NCI-H526 (cell line): ENCODE data around the gene RAB1A.
A peak's percentile ranks its signal among the peaks of the same experiment; 100 is the strongest.

Experiments used
- DNase-seq, 2 experiments: peaks; one replicate each; lab custom pipeline; 2025; lab: John Stamatoyannopoulos, UW

The RAB1A gene

DNA sequence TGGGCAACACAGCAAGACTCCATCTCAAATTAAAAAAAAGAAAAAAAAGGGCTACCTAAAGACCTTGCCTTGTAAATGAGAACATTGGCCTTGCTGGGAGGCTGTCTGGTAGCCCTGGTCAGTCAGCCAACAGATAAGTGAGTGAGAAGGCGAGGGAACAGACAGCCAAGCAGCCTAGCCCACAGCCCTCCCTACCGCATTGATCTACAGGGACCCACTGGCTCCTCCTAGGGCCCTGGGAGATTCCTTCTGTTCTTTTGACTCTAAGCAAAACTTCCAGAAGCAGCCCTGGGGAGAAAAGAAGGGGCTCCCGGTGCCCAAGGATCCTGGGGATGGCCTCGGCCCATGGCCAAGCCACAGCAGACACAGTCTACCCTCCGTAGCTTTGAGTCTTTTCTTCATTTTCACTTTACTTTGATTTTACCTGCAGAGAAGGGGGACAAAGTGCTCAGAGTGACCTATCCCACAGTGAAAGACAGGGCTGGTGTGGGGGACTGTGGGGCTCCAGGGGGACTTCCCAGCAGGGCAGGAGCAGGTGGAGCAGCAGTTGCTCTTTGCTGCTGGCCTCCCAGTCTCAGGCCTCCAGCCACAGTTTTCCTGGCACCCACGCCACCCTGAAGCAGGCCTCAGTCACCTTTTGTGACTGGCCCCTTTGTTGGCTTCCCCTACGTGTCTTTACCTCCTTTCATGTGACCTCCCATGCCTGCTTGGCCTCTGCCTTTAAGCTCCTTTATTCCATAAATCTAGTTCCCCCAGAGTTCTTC, 68.6 kb downstream of the RAB1A start:
- no peak for DNase-seq

DNA sequence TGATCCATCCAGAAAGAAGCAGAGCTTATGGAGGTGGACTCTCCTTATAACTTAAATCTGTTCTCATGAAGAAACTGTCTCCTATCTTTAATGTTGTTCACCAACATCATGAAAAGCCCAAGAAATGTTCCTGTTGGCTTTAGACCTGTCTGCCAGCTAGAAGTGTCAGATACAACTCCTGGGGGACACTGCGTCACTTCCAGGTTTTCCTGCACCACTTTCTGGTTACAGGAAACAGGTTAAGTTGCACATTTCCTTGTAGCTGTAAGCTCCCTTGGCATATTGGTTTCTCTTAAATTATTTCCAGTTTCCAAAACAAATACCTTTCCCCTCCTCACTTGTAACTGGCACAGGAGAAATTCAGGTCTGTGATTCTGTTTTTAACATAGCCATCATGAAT, 70.8 kb downstream of the RAB1A start:
- no peak for DNase-seq

DNA sequence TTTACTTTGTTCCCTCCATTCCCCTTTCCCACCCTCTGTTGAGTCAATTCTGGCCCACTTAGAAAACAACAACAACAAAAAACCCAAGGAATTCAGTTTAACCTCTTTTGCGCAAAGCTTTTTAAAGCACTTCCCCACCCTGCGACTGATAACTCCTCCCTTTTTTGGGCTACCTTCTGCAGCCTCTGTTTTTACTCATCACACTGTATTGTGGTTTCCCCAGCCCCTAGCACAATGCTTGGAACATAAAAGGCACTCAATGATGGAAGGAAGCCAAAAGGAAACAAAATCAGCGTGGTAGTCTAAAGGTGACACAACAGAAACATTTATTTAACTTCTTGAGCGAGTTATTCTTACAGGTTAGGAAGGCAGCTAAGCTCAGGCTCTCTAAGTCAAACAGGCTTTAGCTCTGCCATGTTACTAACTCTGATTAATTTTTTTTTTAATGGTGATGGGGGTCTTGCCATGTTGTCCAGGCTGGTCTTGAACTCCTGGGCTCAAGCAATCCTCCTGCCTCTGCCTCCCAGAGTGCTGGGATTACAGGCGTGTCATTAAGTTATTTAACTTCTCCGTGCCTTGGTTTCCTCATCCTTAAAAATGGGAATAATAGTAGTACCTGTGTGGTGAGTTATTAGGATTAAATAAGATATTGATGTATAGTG, 72.4 kb downstream of the RAB1A start:
- DNase-seq: no peak

DNA sequence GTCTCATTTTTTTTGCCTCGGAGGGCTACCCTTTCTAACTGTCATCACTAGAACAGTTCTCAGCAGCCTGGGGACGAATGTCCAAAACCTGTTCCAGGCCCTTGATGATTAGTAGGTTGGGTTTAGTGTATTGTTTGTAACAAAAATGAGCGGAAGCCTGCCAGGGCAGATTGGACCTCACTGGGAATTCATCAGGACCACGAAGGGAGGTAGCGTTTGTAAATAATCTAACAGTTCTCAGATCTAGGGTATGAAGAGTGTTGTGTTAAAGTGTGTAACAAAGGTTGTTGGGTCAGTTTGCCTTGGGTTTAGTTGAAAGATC, 72.9 kb downstream of the RAB1A start:
- DNase-seq: peak in 1 of 2 experiments; percentile 16

DNA sequence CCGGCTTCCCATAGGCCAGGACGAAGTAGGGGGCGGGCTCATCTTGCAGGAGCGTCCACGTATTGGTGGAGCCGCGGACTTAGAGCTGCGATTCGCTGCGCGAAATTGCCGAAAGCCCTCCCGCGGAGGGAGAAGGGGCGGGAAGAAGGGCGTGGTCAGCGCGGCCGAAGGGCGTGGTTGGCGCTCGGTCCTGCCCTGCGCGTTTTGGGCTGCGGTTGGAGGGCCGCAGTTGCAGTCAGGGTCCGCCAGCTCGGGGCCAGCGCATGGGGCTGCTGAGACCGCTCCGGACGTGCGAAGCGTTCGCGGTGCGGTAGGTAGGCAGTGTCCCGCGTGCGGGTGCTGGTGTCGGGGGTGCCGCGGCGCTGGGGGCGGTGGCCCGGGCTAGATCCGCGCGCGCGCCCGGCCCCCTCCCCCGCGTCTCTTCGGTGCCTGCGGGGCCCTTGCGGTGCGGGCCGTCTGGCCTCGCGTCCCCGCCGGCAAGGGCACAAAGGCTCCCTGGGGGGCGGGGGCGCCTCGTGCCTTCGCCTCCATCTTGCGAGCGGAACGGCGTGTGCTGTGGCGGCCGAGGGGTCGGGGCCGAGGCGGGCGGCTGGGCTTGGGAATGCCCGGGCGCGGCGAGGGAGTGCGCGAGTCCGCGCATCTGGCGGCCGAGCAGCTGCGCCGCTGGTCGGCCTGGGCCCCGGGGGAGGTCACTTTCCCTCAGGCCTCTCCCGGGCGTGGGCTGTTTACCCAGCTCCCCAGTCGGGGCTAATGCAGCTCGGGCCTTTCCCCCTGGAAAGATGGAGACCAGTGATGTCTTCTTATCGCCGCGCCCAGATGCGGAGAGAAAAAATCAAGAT, 73.5 kb downstream of the RAB1A start, which contains the start of gene CEP68:
CEP68 (plus strand) TSS at position 202 of the 839 bp plus-strand sequence. CDS start 13,029 bp downstream, outside the sequence.
- peak; percentile 96 to 98 for DNase-seq

- peak; percentile 69 to 87 for DNase-seq
Observed at GRCh38 chr2:65055422-65056214, 74.3 kb downstream of the RAB1A start.

- DNase-seq: no peak
Observed at GRCh38 chr2:65054749-65055421, 75.0 kb downstream of the RAB1A start.

DNA sequence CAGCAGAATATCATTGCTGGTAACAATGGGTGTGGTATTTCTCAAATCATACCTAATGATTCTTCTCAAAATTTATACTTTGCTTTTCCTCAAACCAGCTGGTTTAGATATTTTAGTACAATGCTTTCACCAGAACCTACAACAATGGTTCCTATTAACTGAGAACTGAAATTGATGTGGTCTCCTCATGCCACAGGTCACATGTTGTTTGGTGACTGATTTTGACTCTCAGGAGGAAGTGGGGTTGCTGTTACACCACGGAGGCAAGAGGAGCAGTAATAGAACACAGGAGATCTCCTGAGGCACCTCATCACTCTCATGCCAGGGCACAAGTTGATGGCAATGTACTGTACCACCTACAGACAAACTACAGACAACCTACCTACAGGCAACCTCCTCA, 76.7 kb downstream of the RAB1A start:
- no peak for DNase-seq

DNA sequence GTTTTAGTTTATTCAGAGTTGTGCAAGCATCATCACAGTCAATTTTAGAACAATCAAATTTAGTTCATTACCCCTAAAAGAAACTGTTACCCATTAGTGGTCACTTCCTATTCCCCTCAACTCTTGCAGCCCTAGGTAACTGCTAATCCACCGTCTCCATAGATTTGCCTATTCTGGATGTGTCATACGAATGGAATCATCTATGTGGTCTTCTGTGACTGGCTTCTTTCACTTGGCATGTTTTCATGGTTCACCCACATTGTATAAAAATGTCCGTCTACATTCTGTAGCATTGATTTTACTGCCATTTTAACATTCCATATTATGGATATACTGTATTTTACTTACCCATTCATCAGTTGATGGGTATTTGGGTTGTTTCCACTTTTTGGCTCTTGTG, 79.0 kb downstream of the RAB1A start:
- no peak for DNase-seq

- DNase-seq: no peak
Observed at GRCh38 chr2:65049010-65049639, 80.8 kb downstream of the RAB1A start.

- DNase-seq: no peak
Observed at GRCh38 chr2:65046633-65047407, 83.1 kb downstream of the RAB1A start.

- DNase-seq: no peak
Observed at GRCh38 chr2:65045651-65046050, 84.3 kb downstream of the RAB1A start.

DNA sequence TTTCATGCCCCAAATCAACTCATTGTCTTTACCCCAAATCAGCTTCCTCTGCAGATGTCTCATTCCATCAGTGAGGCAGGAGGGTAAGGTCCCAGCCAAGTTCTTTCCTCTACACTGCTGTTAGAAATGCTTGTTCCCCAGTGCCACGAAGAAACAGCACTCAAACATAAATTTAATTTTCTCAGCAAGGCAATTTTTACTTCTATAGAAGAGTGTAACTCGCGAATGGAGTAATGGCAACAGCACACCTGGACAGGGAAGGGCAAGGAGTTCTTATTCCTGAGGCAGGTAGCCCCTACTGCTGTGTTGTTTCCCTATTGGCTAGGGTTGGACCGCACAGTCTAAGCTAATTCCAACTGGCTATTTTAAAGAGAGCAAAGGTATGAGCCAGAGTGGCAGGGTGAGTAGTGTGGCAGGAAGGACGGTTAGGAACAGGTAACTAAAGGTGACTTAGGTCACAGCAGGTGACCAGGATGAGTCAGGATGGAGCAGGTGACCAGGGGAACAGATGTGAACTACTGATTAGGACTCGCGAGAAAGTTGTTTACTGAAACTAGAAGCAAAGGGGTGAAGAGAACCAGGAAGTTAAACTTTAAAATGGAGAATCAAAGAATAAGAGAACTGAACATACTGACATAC, 85.7 kb downstream of the RAB1A start:
- DNase-seq: no peak

GRCh38 chr2:65043001-65043400, 86.9 kb downstream of the RAB1A start:
- DNase-seq: no peak

- DNase-seq: peak; percentile 19 to 84
Observed at GRCh38 chr2:65040400-65041261, 89.3 kb downstream of the RAB1A start.

GRCh38 chr2:65039640-65040039, 90.3 kb downstream of the RAB1A start:
- DNase-seq: no peak

GRCh38 chr2:65037178-65037577, 92.7 kb downstream of the RAB1A start:
- no peak for DNase-seq
